ENCODE measurements around the gene TGFBR2.
"Not testable (repeated sequence)": the region's sequence is repeated elsewhere in the genome, so short reads cannot be mapped to it uniquely, and the experiment has no call there.

TGFBR2 gene

DNA sequence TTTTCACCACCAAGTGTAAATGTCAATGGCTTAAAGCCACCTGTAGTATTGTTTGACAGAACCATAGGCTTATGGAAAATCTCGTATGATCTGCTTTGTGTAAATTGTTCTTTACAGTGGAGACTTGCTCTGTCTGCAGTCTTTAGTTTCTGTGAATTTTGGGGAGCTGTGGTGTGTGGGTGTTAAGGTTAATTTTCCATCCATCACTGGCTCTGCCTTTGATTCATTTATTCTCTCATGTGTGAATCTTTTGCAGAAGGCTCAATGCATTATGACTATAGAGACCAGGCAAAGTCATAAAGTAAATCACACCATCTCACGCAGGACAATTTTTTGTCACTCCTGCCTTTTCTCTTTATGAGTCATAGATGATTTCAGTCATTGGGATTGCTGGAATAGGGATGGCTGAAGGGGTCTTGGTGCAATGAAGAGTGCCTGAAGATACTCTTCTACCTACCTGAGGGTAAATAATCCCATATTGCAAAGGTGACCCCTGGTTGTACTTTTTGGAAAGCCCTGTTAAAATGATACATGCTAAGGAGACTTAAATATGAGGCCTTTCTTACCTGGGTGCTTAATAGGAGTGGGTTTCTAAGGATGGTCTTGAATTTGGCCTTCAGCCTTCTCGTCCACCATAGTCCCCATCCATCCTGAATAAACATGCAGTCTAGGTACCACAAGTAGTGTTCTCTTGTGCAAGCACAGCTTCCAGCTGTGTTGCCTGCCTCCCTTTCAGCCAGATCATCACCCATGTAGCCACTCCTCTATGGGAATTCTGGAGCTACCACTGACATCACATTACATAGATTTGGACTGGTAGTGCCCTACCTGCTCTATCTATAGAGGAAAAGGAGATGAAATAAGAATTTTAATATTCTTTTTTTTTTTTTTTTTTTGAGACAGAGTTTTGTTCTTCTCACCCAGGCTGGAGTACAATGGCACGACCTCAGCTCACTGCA lies 14.3 kb downstream of the TGFBR2 start:
- DNase-seq = no peak

DNA sequence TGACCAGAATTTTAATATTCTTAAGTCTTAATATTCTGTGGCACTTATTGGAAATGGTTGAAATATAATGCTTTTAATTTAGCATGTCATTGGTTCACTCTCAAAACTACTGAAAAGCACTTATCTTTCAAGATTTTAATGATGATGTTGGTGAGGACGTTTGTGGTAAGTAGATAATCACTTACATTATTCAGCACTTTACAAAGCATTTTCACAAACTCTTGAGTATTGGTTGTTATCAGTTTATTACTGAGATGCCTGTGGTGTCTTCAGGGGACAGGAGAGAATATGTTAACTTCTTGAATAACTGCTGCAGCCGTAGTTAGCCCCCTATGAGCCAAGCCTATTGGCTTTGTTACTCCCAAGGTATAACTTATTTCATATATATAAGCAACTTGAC lies 15.2 kb downstream of the TGFBR2 start:
- no peak for DNase-seq

DNA sequence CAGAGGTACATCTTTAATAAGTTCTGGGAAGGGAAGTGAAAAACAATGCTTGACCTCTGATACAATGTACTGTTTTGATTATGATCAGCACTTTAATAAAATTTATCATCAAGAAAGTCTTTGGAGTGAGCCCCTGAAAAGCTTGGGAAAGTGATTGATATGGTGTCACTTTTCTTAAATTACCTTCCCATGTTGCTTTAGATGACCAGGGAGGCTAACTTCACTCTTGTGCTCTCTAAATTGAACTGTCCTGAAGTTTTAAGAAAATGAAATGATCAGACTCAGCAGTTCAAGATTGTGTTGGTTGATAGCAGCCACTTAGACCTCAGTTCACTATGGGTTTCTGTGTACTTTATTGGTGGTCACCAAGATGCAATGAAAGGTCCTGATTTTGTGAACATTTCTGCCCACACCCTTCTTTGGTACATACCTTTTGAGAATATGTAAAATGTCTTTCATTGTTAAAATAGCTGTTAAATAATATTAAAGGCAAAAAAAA lies 15.7 kb downstream of the TGFBR2 start:
- DNase-seq = no peak

DNA sequence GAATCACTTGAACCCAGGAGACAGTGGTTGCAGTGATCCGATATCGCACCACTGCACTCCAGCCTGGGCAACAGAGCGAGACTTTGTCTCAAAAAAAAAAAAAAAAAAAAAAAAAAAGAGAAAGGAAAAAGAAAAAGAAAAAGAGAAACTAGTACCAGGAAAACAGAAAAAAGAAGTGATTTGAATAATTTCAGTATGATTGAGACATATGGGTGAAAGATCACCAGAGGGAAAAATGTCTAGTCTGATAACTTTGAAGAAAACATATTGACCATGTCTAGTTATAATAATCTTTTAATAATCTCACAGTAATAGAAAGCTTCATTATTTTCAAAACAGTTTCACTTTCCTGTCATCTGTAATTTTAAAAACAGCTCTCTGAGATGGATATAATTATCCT lies 16.4 kb downstream of the TGFBR2 start:
- no peak for DNase-seq

DNA sequence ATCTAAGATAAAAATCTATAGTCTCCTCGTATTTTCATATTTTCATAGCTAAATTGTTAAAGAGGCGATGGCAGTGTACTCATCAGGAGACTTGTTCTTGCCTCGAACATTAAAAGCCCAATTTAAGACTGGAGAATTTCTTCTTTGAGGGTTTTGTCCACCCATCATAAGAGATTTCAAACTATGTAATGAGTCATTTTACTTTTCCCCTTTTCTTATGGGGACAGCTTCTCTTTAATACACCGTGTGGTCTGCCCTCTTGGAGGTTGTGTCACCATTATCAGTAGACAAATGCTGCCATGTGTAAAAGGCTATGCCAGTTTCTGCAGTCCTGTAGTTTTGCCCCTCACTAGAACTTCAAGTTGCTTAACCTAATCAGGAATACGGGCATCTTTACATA lies 16.9 kb downstream of the TGFBR2 start:
- no peak for DNase-seq

DNA sequence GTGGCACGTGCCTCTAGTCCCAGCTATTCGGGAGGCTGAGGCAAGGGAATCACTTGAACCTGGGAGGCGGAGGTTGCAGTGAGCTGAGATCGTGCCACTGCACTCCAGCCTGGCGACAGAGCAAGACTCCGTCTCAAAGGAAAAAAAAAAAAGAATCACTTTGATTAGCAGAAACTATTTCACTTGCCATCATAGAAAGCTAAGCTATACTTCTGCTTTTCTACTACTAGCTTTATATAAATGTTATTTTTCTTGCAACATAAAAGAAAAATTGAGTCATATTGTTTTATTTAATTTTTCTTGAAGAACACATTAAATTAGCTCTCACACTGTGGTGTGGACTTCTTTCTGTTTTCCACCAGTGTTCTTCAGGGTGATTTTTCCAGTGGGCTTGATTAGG lies 18.1 kb downstream of the TGFBR2 start:
- not testable (repeated sequence) for DNase-seq

DNA sequence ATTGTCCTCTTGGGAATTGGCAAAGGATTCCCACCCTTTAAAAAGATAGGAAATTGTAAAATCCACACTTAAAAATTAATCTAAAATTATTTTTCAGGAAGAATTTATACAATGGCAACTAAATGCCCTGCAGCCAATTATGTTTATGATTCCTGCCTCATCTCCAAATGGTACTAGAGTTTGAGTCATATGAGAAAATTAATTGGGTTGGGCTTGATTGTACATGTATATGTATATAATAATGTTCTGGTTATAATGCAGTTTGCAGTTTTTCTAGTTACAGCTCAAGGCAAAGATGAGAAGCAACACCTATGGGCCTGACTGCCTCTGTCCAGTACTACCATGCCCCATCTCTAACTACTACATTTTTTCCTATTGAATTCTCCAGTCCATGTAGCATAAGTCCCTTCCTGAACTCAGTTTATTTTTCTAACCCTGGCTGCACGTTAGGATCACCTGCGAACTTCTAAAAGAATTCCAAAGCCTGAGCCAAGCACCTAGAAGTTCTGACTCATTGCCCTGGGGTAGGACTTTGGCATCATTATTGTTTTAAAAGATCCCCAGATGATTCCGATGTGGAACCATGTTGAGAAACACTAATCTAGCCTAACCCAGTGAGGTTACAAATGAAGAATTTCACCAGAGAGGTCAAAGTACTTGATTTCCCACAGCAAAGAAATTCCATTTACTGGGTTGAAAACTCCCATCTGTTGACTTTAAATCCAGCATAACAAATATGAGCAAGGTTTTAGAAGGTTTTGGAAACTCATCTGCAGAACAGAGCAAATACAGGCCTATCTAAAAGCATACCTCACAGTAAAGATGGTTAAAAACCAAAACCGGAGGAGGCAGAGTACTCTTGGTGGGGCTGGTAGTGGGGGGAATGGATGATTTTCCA lies 19.4 kb downstream of the TGFBR2 start:
- DNase-seq = no peak

DNA sequence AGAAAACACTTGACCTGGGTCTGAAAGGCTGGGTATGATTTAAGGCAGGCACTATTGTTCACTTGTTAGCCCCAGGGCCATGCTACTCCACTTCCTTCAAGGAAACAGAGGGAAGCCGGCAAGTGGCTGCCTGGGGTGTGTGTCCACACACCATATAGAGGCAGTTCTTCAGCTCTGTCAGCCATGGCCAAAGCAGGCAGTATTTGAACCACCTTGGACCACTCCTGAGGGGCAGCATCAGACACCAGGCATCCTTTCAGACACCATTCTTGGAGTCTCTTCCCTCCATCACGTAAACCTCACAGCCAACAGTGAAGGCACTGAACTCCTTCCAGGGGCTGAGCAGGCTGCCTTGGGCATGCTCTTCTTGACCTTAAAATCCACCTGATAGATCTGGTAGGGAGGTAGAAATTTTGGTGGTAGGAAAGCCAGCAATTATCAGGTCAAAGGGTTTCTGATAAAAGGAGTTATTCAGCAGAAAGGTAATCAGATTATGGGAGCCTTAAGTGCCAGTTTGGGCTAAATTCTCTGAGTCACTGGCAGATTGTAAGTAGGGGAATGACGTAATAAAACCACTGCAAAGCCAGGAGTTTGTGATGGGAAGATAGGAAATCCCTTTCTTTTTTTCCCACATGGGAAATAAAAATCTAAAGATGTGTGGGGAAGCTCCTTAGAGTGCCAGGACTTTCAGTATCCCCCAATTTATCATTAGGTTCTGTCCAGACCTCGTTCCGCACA lies 20.2 kb downstream of the TGFBR2 start:
- DNase-seq = no peak

DNA sequence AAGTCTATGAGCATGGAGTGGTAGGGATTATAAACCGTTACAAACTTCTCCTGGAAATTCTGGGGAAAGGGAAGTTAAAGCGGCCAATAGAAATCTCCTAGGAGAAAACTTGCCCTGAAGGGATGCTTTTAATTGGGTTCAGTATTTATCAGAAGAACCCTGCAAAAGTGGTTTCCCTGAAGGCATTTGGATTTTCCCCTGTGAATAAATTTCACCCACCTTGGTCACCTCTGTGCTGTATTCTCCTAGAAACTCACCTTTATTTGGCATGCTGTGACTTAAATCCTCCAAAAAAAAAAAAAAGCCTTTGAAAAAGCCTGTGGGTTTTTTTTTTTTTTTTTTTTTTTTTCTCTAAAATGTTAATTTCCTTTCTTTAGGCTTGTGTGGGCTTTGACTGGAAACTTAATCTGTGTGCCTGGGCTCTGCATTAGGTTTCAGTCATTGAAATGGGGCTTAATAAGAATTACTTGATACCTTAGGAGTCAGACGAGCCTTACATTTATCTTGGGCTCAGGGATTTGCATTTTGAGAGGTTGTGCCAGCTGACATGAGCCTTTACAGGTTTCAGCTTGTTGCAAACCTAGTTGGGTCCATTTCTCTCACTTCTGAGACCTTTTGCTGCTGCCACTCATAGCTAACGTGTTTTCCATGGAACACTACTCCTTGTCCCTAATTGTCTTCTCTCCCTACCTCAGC lies 22.0 kb downstream of the TGFBR2 start:
- no peak for DNase-seq

DNA sequence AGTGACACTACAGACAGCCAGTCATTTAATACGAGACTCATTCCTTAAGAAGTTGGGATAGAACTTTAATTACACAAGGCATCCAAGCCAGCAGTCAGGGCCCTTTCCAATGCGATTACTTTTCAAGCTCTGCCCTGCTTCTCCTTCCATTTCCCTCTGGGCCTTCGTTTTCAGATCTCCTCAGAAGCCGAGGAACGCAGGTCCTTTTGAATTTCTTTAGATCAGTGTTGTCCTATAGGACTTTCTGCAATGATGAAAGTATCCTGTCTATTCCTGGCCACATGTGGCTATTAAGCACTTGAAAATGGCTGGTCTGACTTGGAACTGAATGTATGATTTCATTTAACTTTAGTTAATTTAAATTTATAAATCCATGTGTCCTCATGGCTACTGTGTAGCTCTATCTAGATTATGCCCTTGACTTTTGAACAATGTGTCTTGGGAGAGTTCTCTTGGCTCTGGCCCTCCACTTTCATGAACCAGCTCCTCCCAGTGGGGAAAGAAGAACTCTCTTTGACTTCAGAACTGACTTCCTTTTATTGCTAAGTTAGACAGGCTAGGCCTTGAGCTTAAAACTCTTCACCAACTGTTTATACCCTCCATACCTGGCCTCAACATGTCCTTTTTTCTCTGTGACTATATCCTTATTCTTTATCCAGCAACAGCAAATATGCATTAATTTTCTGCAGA lies 22.6 kb downstream of the TGFBR2 start:
- no peak for DNase-seq

DNA sequence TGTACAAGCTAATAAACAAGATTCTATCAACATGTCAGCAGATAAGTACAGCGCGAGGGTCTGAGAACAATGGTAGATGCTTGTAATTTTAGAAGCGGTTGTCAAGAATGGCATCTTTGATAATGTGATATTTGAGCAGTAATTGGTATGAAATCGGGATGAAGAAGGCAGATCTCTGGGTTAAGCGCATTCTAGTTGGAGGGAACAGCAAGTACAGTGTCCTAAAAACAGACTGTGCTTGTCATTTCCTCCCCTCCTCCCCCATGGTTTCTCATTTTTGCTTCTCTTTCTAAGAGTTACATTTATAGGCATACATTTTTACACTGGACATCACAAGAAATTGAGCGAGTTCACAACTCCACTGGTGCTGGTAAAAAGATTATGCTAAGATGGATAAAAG lies 23.3 kb downstream of the TGFBR2 start:
- no peak for DNase-seq

DNA sequence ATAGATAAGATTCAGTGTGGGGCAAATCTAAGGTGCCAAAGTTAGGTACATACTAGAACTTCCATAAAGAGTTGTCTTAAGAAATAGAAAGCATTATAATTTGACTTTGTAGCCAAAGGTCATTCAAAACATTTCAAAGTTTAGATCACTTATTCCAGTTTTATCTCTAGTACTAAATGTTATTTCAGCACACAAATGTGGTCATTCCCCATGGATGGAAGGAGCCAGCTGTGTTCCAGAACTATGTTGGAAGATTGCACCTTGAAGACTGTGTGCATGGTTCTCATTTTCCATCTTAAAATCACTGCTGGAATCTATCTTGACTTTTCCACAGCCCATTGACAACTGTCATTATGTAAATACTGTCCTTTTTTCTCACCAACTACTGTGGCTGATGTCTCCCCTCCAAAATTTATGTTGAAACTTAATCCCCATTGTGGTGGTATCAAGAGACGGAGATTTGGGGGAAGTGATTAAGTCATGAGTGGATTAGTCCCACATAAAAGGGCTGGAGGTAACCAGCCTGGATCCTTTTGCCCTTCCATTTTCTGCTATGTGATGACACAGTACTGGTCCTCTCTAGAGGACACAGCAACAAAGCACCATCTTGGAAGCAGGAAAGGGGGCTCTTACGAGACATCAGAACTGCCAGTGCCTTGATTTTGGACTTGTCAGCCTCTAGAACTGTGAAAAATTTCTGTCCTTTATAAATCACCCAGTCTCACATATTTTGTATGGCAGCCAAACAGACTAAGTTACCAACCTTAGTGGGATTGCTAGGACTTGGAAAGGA lies 24.0 kb downstream of the TGFBR2 start:
- DNase-seq = no peak

DNA sequence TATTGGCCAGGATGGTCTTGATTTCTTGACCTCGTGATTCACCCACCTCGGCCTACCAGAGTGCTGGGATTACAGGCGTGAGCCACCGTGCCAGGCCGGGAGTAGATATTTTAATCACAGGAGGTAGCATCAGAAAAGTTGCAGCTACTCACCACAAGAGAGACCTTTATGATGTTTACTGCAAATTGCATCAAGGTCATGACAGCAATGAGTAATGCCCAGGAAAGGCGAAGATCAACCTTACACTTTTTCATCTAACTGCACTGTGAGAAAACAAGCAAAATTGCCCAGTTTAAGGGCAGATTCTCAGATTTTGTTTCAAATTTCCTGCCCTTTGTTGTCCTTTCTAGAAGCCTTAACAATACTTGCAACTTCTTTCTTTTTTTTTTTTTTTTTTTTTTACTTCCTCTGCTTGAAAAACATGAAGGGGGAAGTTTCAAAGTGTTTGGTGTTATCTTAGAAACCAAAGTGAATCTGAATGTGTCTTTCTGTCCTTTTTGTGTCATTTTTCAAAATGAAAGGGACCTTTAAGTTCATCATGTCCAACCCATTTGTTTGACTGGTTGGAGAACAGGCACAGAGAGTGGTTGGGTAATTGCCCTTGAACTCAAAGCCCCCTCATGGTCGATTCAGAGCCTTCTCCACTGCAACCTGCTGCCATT lies 25.0 kb downstream of the TGFBR2 start:
- peak; percentile 71 for DNase-seq

DNA sequence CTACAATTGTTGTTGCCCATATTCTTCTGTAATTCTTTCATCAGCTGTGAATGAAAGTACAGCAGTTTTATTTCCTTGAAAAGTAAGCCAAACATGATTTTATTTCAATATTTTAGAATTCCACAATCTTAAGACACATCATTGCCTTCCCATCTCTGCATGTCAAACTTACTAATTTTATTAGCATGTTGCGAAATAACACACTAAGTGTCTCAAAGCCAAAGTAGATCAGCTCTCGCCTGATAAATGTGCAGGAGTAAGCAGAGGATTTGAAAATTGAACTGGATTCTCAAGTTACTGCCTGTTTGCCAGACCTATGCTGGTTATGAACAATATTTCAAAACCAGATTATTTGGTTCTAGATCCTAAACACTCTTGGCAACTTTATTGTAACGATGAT lies 25.7 kb downstream of the TGFBR2 start:
- no peak for DNase-seq

DNA sequence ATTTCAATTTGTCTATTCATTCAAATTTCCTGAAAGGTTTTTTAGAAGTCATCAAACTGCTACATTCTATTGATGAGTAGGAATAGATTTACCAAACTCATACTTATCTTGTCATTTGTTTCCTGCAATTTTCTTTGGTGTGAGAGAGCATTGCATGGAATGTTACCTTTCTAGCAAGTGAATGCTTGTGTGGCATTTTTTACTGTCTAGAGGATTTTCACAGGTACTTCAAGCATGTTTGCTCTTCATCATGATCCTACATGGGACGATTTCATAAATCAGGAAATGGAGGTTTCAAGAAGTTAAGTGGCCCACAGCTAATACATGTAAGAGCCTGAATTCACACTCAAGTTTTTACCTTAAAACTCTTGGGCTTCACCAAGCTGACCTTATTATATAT lies 26.1 kb downstream of the TGFBR2 start:
- no peak for DNase-seq

DNA sequence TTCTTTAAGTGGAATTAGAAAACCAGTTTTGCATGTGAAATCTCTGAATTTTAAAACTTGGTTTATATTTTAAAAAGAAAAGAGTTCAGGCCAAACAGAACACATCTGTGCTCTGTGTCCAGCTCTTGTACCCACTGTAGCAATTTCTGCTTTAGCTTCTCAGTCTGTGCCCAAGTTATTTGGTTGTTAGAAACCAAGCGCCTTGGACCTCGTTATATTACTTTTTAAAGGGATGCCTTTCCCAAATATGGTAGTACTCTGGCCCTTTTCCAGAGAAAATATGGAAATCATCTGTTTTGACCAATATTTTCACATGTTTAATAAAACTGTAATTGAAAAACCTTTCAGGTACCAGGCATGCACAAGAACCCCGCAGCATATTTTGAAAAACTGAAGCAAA lies 27.3 kb downstream of the TGFBR2 start:
- no peak for DNase-seq

DNA sequence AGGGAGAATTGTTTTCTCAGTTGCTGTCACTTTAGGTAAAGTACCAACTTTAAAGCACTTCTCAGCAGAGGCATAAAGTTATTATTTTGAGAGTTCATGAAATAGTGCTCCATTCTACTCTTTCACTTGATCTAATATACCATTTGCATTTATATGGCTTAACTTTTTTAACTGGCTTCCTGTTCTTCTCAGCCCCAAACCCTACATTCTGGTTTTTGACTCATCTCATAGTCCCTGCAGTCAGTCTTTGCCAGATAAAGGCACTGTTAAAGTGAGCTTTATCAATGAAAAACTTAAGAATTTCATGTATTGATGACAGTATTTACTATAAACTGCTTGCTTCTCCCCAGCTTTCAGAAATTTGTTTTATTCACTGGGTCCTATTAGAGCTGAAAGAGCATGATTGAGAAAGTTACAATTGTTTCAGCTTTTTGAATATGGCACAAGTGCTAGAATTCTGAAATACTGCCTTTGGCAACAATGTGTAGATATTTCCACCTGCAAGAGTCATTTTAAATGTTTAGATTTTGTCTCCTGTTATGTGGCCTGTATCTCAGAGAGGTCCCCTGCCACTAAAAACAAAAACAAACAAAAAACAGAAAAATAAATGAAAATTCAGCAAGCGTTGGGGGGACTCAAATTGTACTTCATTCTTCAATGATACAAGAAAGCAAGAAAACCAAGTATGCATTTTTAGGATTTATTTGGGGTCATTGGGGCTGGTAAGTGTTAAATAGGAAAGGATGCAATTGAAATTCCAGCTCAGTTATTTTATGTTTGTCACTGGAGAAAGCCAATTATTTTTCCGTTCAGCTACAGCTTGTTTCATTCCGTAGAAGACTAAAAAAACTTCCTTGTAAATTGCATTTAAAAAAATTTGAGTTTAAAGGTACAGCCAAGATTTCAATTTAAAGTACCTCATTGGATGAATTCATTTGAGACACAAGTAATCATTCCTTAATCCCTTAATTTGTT lies 28.6 kb downstream of the TGFBR2 start:
- no peak for DNase-seq

DNA sequence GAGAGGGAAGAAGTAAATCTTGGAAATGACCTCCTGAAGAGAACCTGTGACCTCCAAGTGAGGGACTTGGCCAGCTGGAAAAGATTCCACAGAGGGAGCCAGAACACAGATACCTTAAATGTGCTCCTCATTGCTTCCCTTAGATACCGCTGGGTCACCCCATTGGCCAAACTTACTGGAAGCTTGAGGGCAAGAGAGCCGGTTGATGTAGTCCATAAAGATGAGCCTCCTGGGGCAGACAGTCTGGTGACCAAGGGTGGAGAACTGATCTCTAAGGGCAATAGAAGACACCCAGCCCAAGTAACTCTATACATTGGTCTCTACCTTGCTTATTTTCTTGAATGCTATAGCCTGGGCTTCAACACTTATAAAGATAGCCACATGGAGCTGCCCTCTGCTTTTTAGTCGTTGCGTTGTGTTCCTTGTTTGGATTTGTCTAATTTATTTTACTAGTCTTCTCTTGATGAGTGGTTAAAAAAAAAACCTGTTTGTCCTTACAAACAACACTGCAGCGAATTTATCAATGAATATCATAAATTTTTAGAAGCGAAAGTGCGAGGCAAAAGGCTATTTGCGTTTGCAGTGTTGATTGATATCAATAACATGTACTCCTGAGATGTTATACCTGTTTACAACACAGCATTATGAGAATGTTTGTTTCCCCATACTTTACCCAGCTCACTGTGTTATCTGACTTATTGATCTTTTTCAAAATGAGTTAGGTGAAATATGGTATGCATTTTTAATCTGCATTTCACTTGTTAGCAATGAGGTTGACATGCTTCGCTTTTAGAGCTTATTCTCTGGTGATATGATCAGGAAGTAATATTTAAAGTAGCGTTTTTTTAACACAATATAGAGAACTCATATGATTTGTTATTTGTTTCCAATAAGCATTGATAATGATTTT lies 31.2 kb downstream of the TGFBR2 start:
- no peak for DNase-seq
